EH (cell line): ENCODE data around the gene AKIRIN1.
"Not testable (repeated sequence)": the region's sequence is repeated elsewhere in the genome, so short reads cannot be mapped to it uniquely, and the experiment has no call there.

ENCODE experiments used
- DNase-seq: peaks from one replicate; pipeline ENCODE4 v3.0.0-alpha.2; 2015; ENCODE audit warnings: low read depth

The AKIRIN1 gene

GRCh38 chr1:39045231-39045630, 54.2 kb downstream of the AKIRIN1 start:
- DNase-seq = no peak

- DNase-seq = no peak
These were observed 55.6 kb downstream of the AKIRIN1 start for GRCh38 chr1:39046613-39047210.

GRCh38 chr1:39047374-39048229, 56.5 kb downstream of the AKIRIN1 start:
- peak; percentile 82 for DNase-seq

- DNase-seq = no peak
These were observed 57.8 kb downstream of the AKIRIN1 start for GRCh38 chr1:39048745-39049370.

- DNase-seq = no peak
These were observed 58.9 kb downstream of the AKIRIN1 start for GRCh38 chr1:39050001-39050400.

- DNase-seq = peak; percentile 13
These were observed 60.2 kb downstream of the AKIRIN1 start for GRCh38 chr1:39051193-39051850.

- no peak for DNase-seq
These were observed 60.9 kb downstream of the AKIRIN1 start for GRCh38 chr1:39051956-39052355.

GRCh38 chr1:39055213-39055710, 64.2 kb downstream of the AKIRIN1 start:
- not testable (repeated sequence) for DNase-seq
